SK-N-SH (cell line): ENCODE data around the gene NME8. TPM values are rescaled to one million over a fixed set of nuclear protein-coding genes. Genes with fewer than 3 reads are reported as not detected.
A peak's percentile ranks its signal among the peaks of the same experiment; 100 is the strongest.

Source experiments
- CTCF ChIA-PET: fragments of 300-600, 350-600 bp; formaldehyde crosslinking; extraction: SDS; loops from one replicate; lab custom pipeline; 2021; lab: Yijun Ruan, JAX
- POLR2A ChIA-PET: fragments of 350-600 bp; sonication (Branson Sonifier 250); formaldehyde crosslinking; extraction: SDS; loops from one replicate; lab custom pipeline; 2020; ENCODE audit warnings: antibody characterized with exemption, inconsistent platforms; lab: Yijun Ruan, JAX
- DNase-seq: peaks from one replicate; pipeline ENCODE4 v3.0.0; 2012
- H2AFZ ChIP-seq: fragments of 200-600 bp; sonication (generic); 2 replicates; pipeline ENCODE4 v1.8.1; 2016; ENCODE audit warnings: antibody characterized with exemption, mild to moderate bottlenecking, low read depth
- H3F3A ChIP-seq: fragments of 200-600 bp; sonication (generic); replicated peaks from 2 replicates; pipeline ENCODE3; 2016; ENCODE audit warnings: antibody characterized with exemption, mild to moderate bottlenecking; ENCODE audit not compliant: insufficient read depth
- H3K27ac ChIP-seq, 2 experiments: fragments of 200-500 bp in 1 of 2; fragments of 200-600 bp in 1 of 2; sonication (Bioruptor generic) in 1 of 2; sonication (generic), shearing (Covaris generic) in 1 of 2; 2 replicates each; pipeline versions ENCODE4 v1.5.1 to v1.6.1; 2014 to 2016; ENCODE audit warnings: low read depth in 2 of 2, inconsistent platforms in 1 of 2, low read length in 1 of 2, mild to moderate bottlenecking in 1 of 2, mixed read lengths in 1 of 2
- H3K27me3 ChIP-seq: fragments of 200-600 bp; sonication (generic), shearing (Covaris generic); 2 replicates; pipeline ENCODE4 v1.6.1; 2016; ENCODE audit warnings: mixed run types; ENCODE audit not compliant: insufficient read depth
- H3K36me3 ChIP-seq, 2 experiments: fragments of 200-500 bp in 1 of 2; fragments of 200-600 bp in 1 of 2; sonication (Bioruptor generic) in 1 of 2; sonication (generic) in 1 of 2; replicated peaks in 1 of 2; 2 replicates each; pipeline versions ENCODE3 to v1.5.1; 2014 to 2016; ENCODE audit warnings: low read length in 1 of 2, mild to moderate bottlenecking in 1 of 2; ENCODE audit not compliant: insufficient read depth in 2 of 2, control insufficient read depth in 1 of 2
- H3K4me1 ChIP-seq, 2 experiments: fragments of 200-500 bp in 1 of 2; fragments of 200-600 bp in 1 of 2; sonication (Bioruptor generic) in 1 of 2; sonication (generic), shearing (Covaris generic) in 1 of 2; 2 replicates each; pipeline versions ENCODE4 v1.5.1 to v1.6.1; 2014 to 2016; ENCODE audit warnings: low read depth in 1 of 2, low read length in 1 of 2, mixed run types in 1 of 2; ENCODE audit not compliant: insufficient read depth in 2 of 2, control insufficient read depth in 1 of 2
- H3K4me2 ChIP-seq: fragments of 200-600 bp; sonication (generic), shearing (Covaris generic); 2 replicates; pipeline ENCODE4 v1.6.1; 2017; ENCODE audit warnings: mixed run types
- H3K4me3 ChIP-seq, 2 experiments: fragments of 200-500 bp in 1 of 2; fragments of 200-600 bp in 1 of 2; sonication (Bioruptor generic) in 1 of 2; sonication (generic), shearing (Covaris generic) in 1 of 2; 2 replicates each; pipeline versions ENCODE4 v1.5.1 to v1.8.1; 2014 to 2016; ENCODE audit warnings: low read depth in 2 of 2, inconsistent platforms in 1 of 2, low read length in 1 of 2, mild to moderate bottlenecking in 1 of 2, mixed read lengths in 1 of 2, moderate library complexity in 1 of 2
- H3K79me2 ChIP-seq: fragments of 200-600 bp; sonication (generic); 2 replicates; pipeline ENCODE4 v1.8.1; 2017; ENCODE audit warnings: mild to moderate bottlenecking; ENCODE audit not compliant: insufficient read depth
- H3K9ac ChIP-seq: fragments of 200-600 bp; sonication (generic); 2 replicates; pipeline ENCODE4 v1.6.1; 2017; ENCODE audit warnings: mixed run types
- H3K9me2 ChIP-seq: fragments of 200-600 bp; sonication (generic); 2 replicates; pipeline ENCODE4 v1.6.1; 2017; ENCODE audit warnings: mixed run types
- H3K9me3 ChIP-seq: fragments of 200-600 bp; sonication (generic); 2 replicates; pipeline ENCODE4 v1.6.1; 2017; ENCODE audit warnings: mixed run types, mild to moderate bottlenecking, moderate library complexity
- H4K20me1 ChIP-seq: fragments of 200-600 bp; sonication (generic); 2 replicates; pipeline ENCODE4 v1.6.1; 2017; ENCODE audit warnings: mild to moderate bottlenecking, mixed run types; ENCODE audit not compliant: insufficient read depth
- CTCF ChIP-seq: fragments of 200-600 bp; sonication (generic); IDR thresholded peaks from 2 replicates; pipeline ENCODE4 v1.6.1; 2017; ENCODE audit warnings: antibody characterized with exemption, mild to moderate bottlenecking, moderate library complexity
- EP300 ChIP-seq, 2 experiments: IDR thresholded peaks; 2 replicates each; pipeline versions ENCODE4 v1.4.0 to v1.6.1; 2012; ENCODE audit warnings: borderline replicate concordance in 1 of 2, low read depth in 1 of 2, low read length in 1 of 2
- EZH2phosphoT487 ChIP-seq: fragments of 200-600 bp; sonication (generic); IDR thresholded peaks from 2 replicates; pipeline ENCODE4 v1.6.1; 2017; ENCODE audit warnings: low read depth, mixed run types, mild to moderate bottlenecking, antibody characterized with exemption, moderate library complexity, borderline replicate concordance
- FOSL2 ChIP-seq: IDR thresholded peaks from 2 replicates; pipeline ENCODE4 v1.4.0; 2012; ENCODE audit warnings: low read depth, mild to moderate bottlenecking, moderate library complexity, borderline replicate concordance
- FOXJ3 ChIP-seq: sonication (generic); formaldehyde crosslinking; IDR thresholded peaks from 2 replicates; pipeline ENCODE4 v1.5.1; 2020; ENCODE audit warnings: mild to moderate bottlenecking, missing genetic modification reagents
- GABPA ChIP-seq: IDR thresholded peaks from 2 replicates; pipeline ENCODE4 v1.4.0; 2012; ENCODE audit warnings: low read depth, mild to moderate bottlenecking
- GATA2 ChIP-seq: sonication (generic); formaldehyde crosslinking; IDR thresholded peaks from 2 replicates; pipeline ENCODE4 v1.5.0; 2020; ENCODE audit warnings: mild to moderate bottlenecking, missing genetic modification reagents
- MXI1 ChIP-seq: IDR thresholded peaks from 2 replicates; pipeline ENCODE4 v1.6.1; 2012; ENCODE audit warnings: mild to moderate bottlenecking, low read depth, low read length, improper control_type of control experiment
- NFIC ChIP-seq: IDR thresholded peaks from 2 replicates; pipeline ENCODE4 v1.4.0; 2012; ENCODE audit warnings: borderline replicate concordance
- NRF1 ChIP-seq: IDR thresholded peaks from 2 replicates; pipeline ENCODE4 v1.6.1; 2012; ENCODE audit warnings: low read depth, mild to moderate bottlenecking, low read length
- PBX3 ChIP-seq: IDR thresholded peaks from 2 replicates; pipeline ENCODE4; 2012
- POLR2AphosphoS5 ChIP-seq: IDR thresholded peaks from 2 replicates; pipeline ENCODE4 v1.6.1; 2012; ENCODE audit warnings: low read depth, low read length
- RAD21 ChIP-seq: IDR thresholded peaks from 2 replicates; pipeline ENCODE4 v1.6.1; 2012; ENCODE audit warnings: mild to moderate bottlenecking, low read length
- RCOR1 ChIP-seq: fragments of 150-350 bp; IDR thresholded peaks from 2 replicates; pipeline ENCODE4 v1.6.1; 2017; ENCODE audit warnings: antibody characterized with exemption, low read length
- RFX5 ChIP-seq: IDR thresholded peaks from 2 replicates; pipeline ENCODE4 v1.6.1; 2012; ENCODE audit warnings: mild to moderate bottlenecking, improper control_type of control experiment, low read length
- RXRA ChIP-seq: IDR thresholded peaks from 2 replicates; pipeline ENCODE4 v1.4.0; 2012; ENCODE audit warnings: low read depth, mild to moderate bottlenecking, borderline replicate concordance
- SIN3A ChIP-seq: IDR thresholded peaks from 2 replicates; pipeline ENCODE4 v1.6.1; 2012; ENCODE audit warnings: low read depth, mild to moderate bottlenecking, low read length, moderate library complexity, borderline replicate concordance
- SMC3 ChIP-seq: IDR thresholded peaks from 2 replicates; pipeline ENCODE4 v1.6.1; 2012; ENCODE audit warnings: low read depth, low read length, improper control_type of control experiment
- TAF1 ChIP-seq: IDR thresholded peaks from 2 replicates; pipeline ENCODE4 v1.6.1; 2012; ENCODE audit warnings: low read depth, mild to moderate bottlenecking, low read length, moderate library complexity, borderline replicate concordance
- TCF12 ChIP-seq: IDR thresholded peaks from 2 replicates; pipeline ENCODE4 v1.4.0; 2012
- ZBTB33 ChIP-seq: IDR thresholded peaks from 2 replicates; pipeline ENCODE4 v1.4.0; 2012; ENCODE audit warnings: low read depth, borderline replicate concordance
- WGBS: methylation state at CpG from one replicate; pipeline ENCODE4 v1.1.6; 2017; ENCODE audit warnings: low lambda C conversion rate; 5-methylcytosine and 5-hydroxymethylcytosine counted together
- polyA plus RNA-seq, 3 experiments: library from polyadenylated mRNA; depleted of rRNA; stranded (reverse); fragments of >200 nt; gene quantifications; 2 replicates each; pipeline ENCODE4 v1.2.3, GENCODE V29; 2012
- TF ChIP-seq, protein P1 (sequence below): IDR thresholded peaks from 2 replicates; pipeline ENCODE4 v1.4.0; 2012; ENCODE audit warnings: low read depth
- TF ChIP-seq, protein P2 (sequence below): IDR thresholded peaks from 2 replicates; pipeline ENCODE4 v1.4.0; 2012; ENCODE audit warnings: low read depth, borderline replicate concordance
- TF ChIP-seq, protein P3 (sequence below): fragments of 150-350 bp; IDR thresholded peaks from 2 replicates; pipeline ENCODE4 v1.6.1; 2016; ENCODE audit warnings: mild to moderate bottlenecking, low read depth, low read length

NME8 gene
- polyA plus RNA-seq, 1 of the 3 experiments (the other 2 are of a cell fraction), result not detected

DNA sequence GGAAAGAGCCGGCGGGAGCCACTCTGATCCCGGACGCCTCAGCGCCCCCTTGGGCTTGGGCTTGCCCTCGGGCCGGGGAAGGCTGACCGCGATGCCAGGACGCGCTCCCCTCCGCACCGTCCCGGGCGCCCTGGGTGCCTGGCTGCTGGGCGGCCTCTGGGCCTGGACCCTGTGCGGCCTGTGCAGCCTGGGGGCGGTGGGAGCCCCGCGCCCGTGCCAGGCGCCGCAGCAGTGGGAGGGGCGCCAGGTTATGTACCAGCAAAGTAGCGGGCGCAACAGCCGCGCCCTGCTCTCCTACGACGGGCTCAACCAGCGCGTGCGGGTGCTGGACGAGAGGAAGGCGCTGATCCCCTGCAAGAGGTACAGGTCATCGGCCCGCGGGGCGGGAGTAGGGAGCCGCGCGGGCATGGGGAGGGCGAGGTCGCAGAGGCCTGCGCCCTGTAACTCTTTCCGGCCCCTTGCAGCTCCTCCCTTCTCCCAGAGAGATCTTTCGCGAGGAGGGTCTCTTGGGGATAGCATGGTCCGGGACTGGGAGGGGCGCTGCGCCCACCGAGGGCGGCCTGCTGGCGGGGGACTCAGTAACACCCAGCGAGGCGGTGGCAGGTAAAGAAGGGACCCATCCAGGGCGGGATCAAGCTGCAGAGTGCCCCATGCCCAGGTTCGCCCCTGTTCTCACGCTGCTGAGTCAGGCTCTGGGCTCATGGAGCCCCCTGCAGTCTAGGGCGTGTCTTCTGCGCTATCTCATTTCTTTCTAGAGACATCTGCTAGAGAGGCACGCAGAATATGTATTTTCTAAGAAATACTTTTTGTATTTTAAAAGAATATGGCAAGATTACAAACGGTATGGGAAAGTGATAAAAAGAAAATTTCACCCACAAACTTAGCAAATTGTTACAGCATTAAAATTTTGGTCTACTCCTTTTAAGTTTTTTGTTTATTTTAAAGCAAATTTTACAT is 72.7 kb downstream of the NME8 start:
- CTCF ChIA-PET, result interaction anchor here (0.6 to 16.2 kb wide), 36 partner anchors 9 to 685 kb away, joined by 3 to 280 read pairs (median 4); no protein-coding TSS in a partner anchor

More for the DNA sequence above, 72.7 kb downstream of the NME8 start:
- TF ChIP-seq CTCF, result peak; percentile 40
- peak in 1 of 2 experiments; percentile 25; a peak in 1 of 4 replicates for TF ChIP-seq EP300 (IDR thresholded peaks at IDR 0.05; ENCODE audit: borderline replicate concordance in 1 of 2, low read depth in 1 of 2, low read length in 1 of 2)
- TF ChIP-seq GABPA, result no peak
- no peak for TF ChIP-seq TAF1
- peak; percentile 82; the same call in 1 of the 2 replicates for TF ChIP-seq MXI1
- TF ChIP-seq SMC3, result peak; percentile 32; the same call in 1 of the 2 replicates
- no peak for TF ChIP-seq PBX3
- TF ChIP-seq GATA2 (CRISPR knock-in tag), result no peak; the same call in 1 of the 2 replicates
- TF ChIP-seq, protein P1, sequence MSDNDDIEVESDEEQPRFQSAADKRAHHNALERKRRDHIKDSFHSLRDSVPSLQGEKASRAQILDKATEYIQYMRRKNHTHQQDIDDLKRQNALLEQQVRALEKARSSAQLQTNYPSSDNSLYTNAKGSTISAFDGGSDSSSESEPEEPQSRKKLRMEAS, result no peak
- TF ChIP-seq RCOR1, result peak; percentile 32; the same call in 1 of the 2 replicates
- TF ChIP-seq FOXJ3 (CRISPR knock-in tag), result no peak
- TF ChIP-seq RAD21, result peak; percentile 49
- TF ChIP-seq RFX5, result 0 out of 2 replicates have a peak, but pooled peaks have one; percentile 8
- no peak for TF ChIP-seq EZH2phosphoT487
- TF ChIP-seq, protein P2, sequence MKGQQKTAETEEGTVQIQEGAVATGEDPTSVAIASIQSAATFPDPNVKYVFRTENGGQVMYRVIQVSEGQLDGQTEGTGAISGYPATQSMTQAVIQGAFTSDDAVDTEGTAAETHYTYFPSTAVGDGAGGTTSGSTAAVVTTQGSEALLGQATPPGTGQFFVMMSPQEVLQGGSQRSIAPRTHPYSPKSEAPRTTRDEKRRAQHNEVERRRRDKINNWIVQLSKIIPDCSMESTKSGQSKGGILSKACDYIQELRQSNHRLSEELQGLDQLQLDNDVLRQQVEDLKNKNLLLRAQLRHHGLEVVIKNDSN, result no peak
- no peak for TF ChIP-seq RXRA
- no peak for TF ChIP-seq SIN3A
- TF ChIP-seq, protein P3, sequence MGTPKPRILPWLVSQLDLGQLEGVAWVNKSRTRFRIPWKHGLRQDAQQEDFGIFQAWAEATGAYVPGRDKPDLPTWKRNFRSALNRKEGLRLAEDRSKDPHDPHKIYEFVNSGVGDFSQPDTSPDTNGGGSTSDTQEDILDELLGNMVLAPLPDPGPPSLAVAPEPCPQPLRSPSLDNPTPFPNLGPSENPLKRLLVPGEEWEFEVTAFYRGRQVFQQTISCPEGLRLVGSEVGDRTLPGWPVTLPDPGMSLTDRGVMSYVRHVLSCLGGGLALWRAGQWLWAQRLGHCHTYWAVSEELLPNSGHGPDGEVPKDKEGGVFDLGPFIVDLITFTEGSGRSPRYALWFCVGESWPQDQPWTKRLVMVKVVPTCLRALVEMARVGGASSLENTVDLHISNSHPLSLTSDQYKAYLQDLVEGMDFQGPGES, result no peak
- no peak for TF ChIP-seq ZBTB33
- no peak for TF ChIP-seq FOSL2
- TF ChIP-seq TCF12, result no peak
- no peak for TF ChIP-seq NRF1
- TF ChIP-seq NFIC, result no peak
- no peak for TF ChIP-seq POLR2AphosphoS5
- Histone ChIP-seq H2AFZ (peak overlapping the region; percentile 92), H3K27ac (peak overlapping the region; percentile 34 to 94), H3K27me3 (peaks cover 21% of the 10 kb centered on the region; the same call in 1 of the 2 replicates), H3K9ac (peak overlapping the region; percentile 69), H3F3A (no peaks in the 10 kb centered on the region), H3K4me2 (peak overlapping the region; percentile 89), H3K9me2 (no peaks in the 10 kb centered on the region), H3K36me3 (no peaks in the 10 kb centered on the region), H3K9me3 (no peaks in the 10 kb centered on the region), H3K4me1 (peaks cover 0 to 25% of the 10 kb centered on the region in 2 experiments; a peak in 2 of 4 replicates), H3K4me3 (peak overlapping the region; percentile 74 to 94), H4K20me1 (no peaks in the 10 kb centered on the region), H3K79me2 (peaks cover 6% of the 10 kb centered on the region; the same call in 1 of the 2 replicates)
- 1% methylated on average over 46 of the region's 63 CpGs for WGBS
- DNase-seq, result peak; percentile 80
- POLR2A ChIA-PET, result interaction anchor here (1.2 to 1.6 kb wide), 2 partner anchors 38 to 114 kb away, joined by 3 read pairs; no protein-coding TSS in a partner anchor
